Ishikawa (cell line): ENCODE results near the gene BPGM.
A peak's percentile ranks its signal among the peaks of the same experiment; 100 is the strongest.

ENCODE experiments used
- CEBPB ChIP-seq: IDR thresholded peaks from 2 replicates; pipeline ENCODE4 v1.6.1; 2012
- CREB1 ChIP-seq: IDR thresholded peaks from 2 replicates; pipeline ENCODE4 v1.6.1; 2012; ENCODE audit warnings: low read depth
- EGR1 ChIP-seq: IDR thresholded peaks from 2 replicates; pipeline ENCODE4 v1.6.1; 2012
- EP300 ChIP-seq: IDR thresholded peaks from 2 replicates; pipeline ENCODE4 v1.6.1; 2012; ENCODE audit warnings: borderline replicate concordance
- FOXM1 ChIP-seq: IDR thresholded peaks from 2 replicates; pipeline ENCODE4 v1.6.1; 2012; ENCODE audit warnings: low read depth, borderline replicate concordance
- MAX ChIP-seq: IDR thresholded peaks from 2 replicates; pipeline ENCODE4 v1.6.1; 2012
- NFIC ChIP-seq: IDR thresholded peaks from 2 replicates; pipeline ENCODE4 v1.6.1; 2012
- RAD21 ChIP-seq: IDR thresholded peaks from 2 replicates; pipeline ENCODE4 v1.6.1; 2012; ENCODE audit warnings: low read depth
- TAF1 ChIP-seq: IDR thresholded peaks from 2 replicates; pipeline ENCODE4 v1.6.1; 2012; ENCODE audit warnings: low read depth, mild to moderate bottlenecking
- TCF12 ChIP-seq: IDR thresholded peaks from 2 replicates; pipeline ENCODE4 v1.6.1; 2012; ENCODE audit warnings: low read depth
- TEAD4 ChIP-seq: IDR thresholded peaks from 2 replicates; pipeline ENCODE4 v1.6.1; 2012
- USF1 ChIP-seq: IDR thresholded peaks from 2 replicates; pipeline ENCODE4 v1.6.1; 2012
- YY1 ChIP-seq: IDR thresholded peaks from 2 replicates; pipeline ENCODE4 v1.6.1; 2012; ENCODE audit warnings: low read depth
- ZBTB7A ChIP-seq: IDR thresholded peaks from 2 replicates; pipeline ENCODE4 v1.6.1; 2012; ENCODE audit warnings: low read depth
- TF ChIP-seq, protein P1 (sequence below): IDR thresholded peaks from 2 replicates; pipeline ENCODE4 v1.6.1; 2012; ENCODE audit warnings: low read depth, mild to moderate bottlenecking

Gene BPGM

GRCh38 chr7:134686786-134687185 is 40.1 kb downstream of the BPGM start:
- TF ChIP-seq RAD21 (peak; percentile 71), EP300 (no peak)

GRCh38 chr7:134690016-134690415 is 43.4 kb downstream of the BPGM start:
- TF ChIP-seq RAD21 (peak; percentile 66), FOXM1 (no peak), TCF12 (no peak)

- TF ChIP-seq RAD21, result no peak
- TF ChIP-seq TAF1, result no peak
- no peak for TF ChIP-seq YY1
- TF ChIP-seq CREB1, result no peak
- no peak for TF ChIP-seq NFIC
- no peak for TF ChIP-seq EGR1
- TF ChIP-seq, protein P1, sequence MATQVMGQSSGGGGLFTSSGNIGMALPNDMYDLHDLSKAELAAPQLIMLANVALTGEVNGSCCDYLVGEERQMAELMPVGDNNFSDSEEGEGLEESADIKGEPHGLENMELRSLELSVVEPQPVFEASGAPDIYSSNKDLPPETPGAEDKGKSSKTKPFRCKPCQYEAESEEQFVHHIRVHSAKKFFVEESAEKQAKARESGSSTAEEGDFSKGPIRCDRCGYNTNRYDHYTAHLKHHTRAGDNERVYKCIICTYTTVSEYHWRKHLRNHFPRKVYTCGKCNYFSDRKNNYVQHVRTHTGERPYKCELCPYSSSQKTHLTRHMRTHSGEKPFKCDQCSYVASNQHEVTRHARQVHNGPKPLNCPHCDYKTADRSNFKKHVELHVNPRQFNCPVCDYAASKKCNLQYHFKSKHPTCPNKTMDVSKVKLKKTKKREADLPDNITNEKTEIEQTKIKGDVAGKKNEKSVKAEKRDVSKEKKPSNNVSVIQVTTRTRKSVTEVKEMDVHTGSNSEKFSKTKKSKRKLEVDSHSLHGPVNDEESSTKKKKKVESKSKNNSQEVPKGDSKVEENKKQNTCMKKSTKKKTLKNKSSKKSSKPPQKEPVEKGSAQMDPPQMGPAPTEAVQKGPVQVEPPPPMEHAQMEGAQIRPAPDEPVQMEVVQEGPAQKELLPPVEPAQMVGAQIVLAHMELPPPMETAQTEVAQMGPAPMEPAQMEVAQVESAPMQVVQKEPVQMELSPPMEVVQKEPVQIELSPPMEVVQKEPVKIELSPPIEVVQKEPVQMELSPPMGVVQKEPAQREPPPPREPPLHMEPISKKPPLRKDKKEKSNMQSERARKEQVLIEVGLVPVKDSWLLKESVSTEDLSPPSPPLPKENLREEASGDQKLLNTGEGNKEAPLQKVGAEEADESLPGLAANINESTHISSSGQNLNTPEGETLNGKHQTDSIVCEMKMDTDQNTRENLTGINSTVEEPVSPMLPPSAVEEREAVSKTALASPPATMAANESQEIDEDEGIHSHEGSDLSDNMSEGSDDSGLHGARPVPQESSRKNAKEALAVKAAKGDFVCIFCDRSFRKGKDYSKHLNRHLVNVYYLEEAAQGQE, result no peak
- no peak for TF ChIP-seq MAX
- TF ChIP-seq EP300, result no peak
- no peak for TF ChIP-seq USF1
- TF ChIP-seq TEAD4, result no peak
- no peak for TF ChIP-seq TCF12
- TF ChIP-seq FOXM1, result no peak
- no peak for TF ChIP-seq CEBPB
- TF ChIP-seq ZBTB7A, result no peak
Observed at GRCh38 chr7:134690614-134691504, 44.2 kb downstream of the BPGM start.

GRCh38 chr7:134691546-134692343 is 45.1 kb downstream of the BPGM start:
- TF ChIP-seq CEBPB (no peak), USF1 (no peak), TEAD4 (no peak), TAF1 (no peak), TCF12 (no peak), YY1 (no peak), EGR1 (no peak), NFIC (no peak), EP300 (no peak), ZBTB7A (no peak), RAD21 (no peak)
- TF ChIP-seq, protein P1, result no peak

DNA sequence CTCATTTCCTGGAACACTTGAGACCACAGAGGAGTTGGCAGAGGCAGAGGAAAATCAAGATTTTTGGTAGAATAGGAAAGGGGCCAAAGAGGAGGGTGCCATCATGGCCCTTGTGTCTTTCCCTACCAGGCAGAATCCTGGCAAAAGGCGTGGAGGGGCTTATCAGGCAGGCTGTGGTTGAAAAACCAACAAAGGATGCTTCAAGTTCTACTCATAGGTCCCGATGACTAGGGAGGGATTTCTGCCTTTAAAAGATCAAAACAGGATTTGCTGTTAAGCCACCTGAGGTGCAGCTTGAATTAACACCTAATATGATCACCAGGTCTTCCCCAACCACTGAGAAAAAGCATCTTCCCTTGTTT is 45.7 kb downstream of the BPGM start:
- TF ChIP-seq EGR1 (no peak), YY1 (no peak), MAX (no peak), FOXM1 (no peak), USF1 (no peak), ZBTB7A (no peak), TAF1 (no peak), NFIC (no peak), RAD21 (no peak)
- TF ChIP-seq, protein P1, result no peak
